IMR-90 (cell line): ENCODE measurements around the gene CLEC4G. TPM values are rescaled to one million over a fixed set of nuclear protein-coding genes. Genes with fewer than 3 reads are reported as not detected.

Source experiments
- ATAC-seq: fragments of 200-7000 bp; cut with Tn5 transposase; 2 replicates; pipeline ENCODE4 v1.9.1; 2020; ENCODE audit warnings: low read depth, mild to moderate bottlenecking, moderate library complexity
- BruUV-seq: library from RNA; stranded (reverse); fragments of 400-500 nt; replicated peaks from 2 replicates; lab custom pipeline; 2021; lab: Mats Ljungman, UMichigan
- CTCF ChIA-PET: fragments of 300-600 bp; formaldehyde crosslinking; extraction: SDS; loops from one replicate; lab custom pipeline; 2021; ENCODE audit warnings: antibody characterized with exemption; lab: Yijun Ruan, JAX
- POLR2A ChIA-PET: fragments of 300-600 bp; sonication (Branson Sonifier 250); formaldehyde crosslinking; loops from one replicate; lab custom pipeline; 2022; ENCODE audit warnings: antibody characterized with exemption; ENCODE audit not compliant: unreplicated experiment; lab: Charles Lee
- DNase-seq: peaks from one replicate; pipeline ENCODE4 v3.0.0; 2013
- H2AFZ ChIP-seq: replicated peaks from 2 replicates; pipeline ENCODE3; 2013; ENCODE audit warnings: low read length, mild to moderate bottlenecking; ENCODE audit not compliant: poor library complexity
- H2AK5ac ChIP-seq: 2 replicates; pipeline ENCODE4 v1.6.1; 2013; ENCODE audit warnings: low read depth, low read length, inconsistent platforms
- H2AK9ac ChIP-seq: replicated peaks from 2 replicates; pipeline ENCODE3; 2013; ENCODE audit warnings: mild to moderate bottlenecking, low read depth, low read length, moderate library complexity; ENCODE audit not compliant: poor library complexity
- H2BK120ac ChIP-seq: 2 replicates; pipeline ENCODE4 v1.6.1; 2013; ENCODE audit warnings: low read depth, low read length, inconsistent platforms
- H2BK15ac ChIP-seq: 3 replicates; pipeline ENCODE4 v1.6.1; 2013; ENCODE audit warnings: low read depth, low read length, inconsistent platforms
- H2BK20ac ChIP-seq: 2 replicates; pipeline ENCODE4 v1.6.1; 2013; ENCODE audit warnings: low read depth, mild to moderate bottlenecking, inconsistent platforms, low read length, moderate library complexity
- H2BK5ac ChIP-seq: 2 replicates; pipeline ENCODE4 v1.6.1; 2013; ENCODE audit warnings: mild to moderate bottlenecking, low read depth, low read length, inconsistent platforms; ENCODE audit not compliant: poor library complexity, severe bottlenecking
- H3K14ac ChIP-seq: replicated peaks from 2 replicates; pipeline ENCODE4 v1.6.1; 2013; ENCODE audit warnings: low read depth, low read length, inconsistent platforms
- H3K18ac ChIP-seq: 2 replicates; pipeline ENCODE4 v1.6.1; 2013; ENCODE audit warnings: low read depth, low read length, control low read depth
- H3K23ac ChIP-seq: 2 replicates; pipeline ENCODE4 v1.6.1; 2013; ENCODE audit warnings: low read depth, low read length, inconsistent platforms
- H3K27ac ChIP-seq: 2 replicates; pipeline ENCODE4 v1.5.1; 2013; ENCODE audit warnings: mild to moderate bottlenecking, control low read depth, low read length; ENCODE audit not compliant: insufficient read depth
- H3K27me3 ChIP-seq: 2 replicates; pipeline ENCODE4 v1.6.1; 2013; ENCODE audit warnings: low read length; ENCODE audit not compliant: control insufficient read depth, insufficient read depth
- H3K36me3 ChIP-seq: 2 replicates; pipeline ENCODE4 v1.6.1; 2013; ENCODE audit warnings: low read length, mixed read lengths; ENCODE audit not compliant: control insufficient read depth, insufficient read depth
- H3K4ac ChIP-seq: 2 replicates; pipeline ENCODE4 v1.6.1; 2013; ENCODE audit warnings: low read depth, low read length, inconsistent platforms
- H3K4me1 ChIP-seq: 2 replicates; pipeline ENCODE4 v1.6.1; 2013; ENCODE audit warnings: low read length, mixed read lengths; ENCODE audit not compliant: control insufficient read depth, insufficient read depth
- H3K4me2 ChIP-seq: 2 replicates; pipeline ENCODE4 v1.6.1; 2013; ENCODE audit warnings: low read depth, mild to moderate bottlenecking, control low read depth, low read length, moderate library complexity
- H3K4me3 ChIP-seq: 2 replicates; pipeline ENCODE4 v1.5.1; 2013; ENCODE audit warnings: low read depth, mild to moderate bottlenecking, control low read depth, low read length, moderate library complexity; ENCODE audit not compliant: insufficient read depth
- H3K56ac ChIP-seq: 2 replicates; pipeline ENCODE4 v1.6.1; 2013; ENCODE audit warnings: low read length, inconsistent platforms; ENCODE audit not compliant: insufficient read depth; ENCODE audit errors: extremely low read depth
- H3K79me1 ChIP-seq, 2 experiments: 2 replicates each; pipeline ENCODE4 v1.6.1; 2013; ENCODE audit warnings: low read length in 2 of 2, inconsistent platforms in 1 of 2, low read depth in 1 of 2
- H3K9ac ChIP-seq: 2 replicates; pipeline ENCODE4 v1.6.1; 2013; ENCODE audit warnings: low read depth, low read length, control low read depth
- H3K9me1 ChIP-seq: 2 replicates; pipeline ENCODE4 v1.6.1; 2013; ENCODE audit warnings: low read length, inconsistent platforms; ENCODE audit not compliant: insufficient read depth
- H3K9me3 ChIP-seq: 2 replicates; pipeline ENCODE4 v1.6.1; 2013; ENCODE audit warnings: low read length; ENCODE audit not compliant: control insufficient read depth, insufficient read depth
- H4K20me1 ChIP-seq: 2 replicates; pipeline ENCODE4 v1.6.1; 2013; ENCODE audit warnings: low read length, inconsistent platforms; ENCODE audit not compliant: insufficient read depth
- H4K5ac ChIP-seq: 2 replicates; pipeline ENCODE4 v1.6.1; 2013; ENCODE audit warnings: mild to moderate bottlenecking, low read depth, low read length, control low read depth
- H4K8ac ChIP-seq, 2 experiments: 2 replicates each; pipeline ENCODE4 v1.6.1; 2013; ENCODE audit warnings: low read depth in 2 of 2, low read length in 2 of 2, control low read depth in 1 of 2, inconsistent platforms in 1 of 2
- H4K91ac ChIP-seq: 2 replicates; pipeline ENCODE4 v1.6.1; 2013; ENCODE audit warnings: low read depth, low read length, inconsistent platforms; ENCODE audit not compliant: insufficient read depth
- BHLHE40 ChIP-seq: fragments of 150-350 bp; IDR thresholded peaks from 2 replicates; pipeline ENCODE4 v1.6.1; 2016; ENCODE audit warnings: mild to moderate bottlenecking, low read depth, low read length
- CEBPB ChIP-seq: IDR thresholded peaks from 2 replicates; pipeline ENCODE4 v1.6.1; 2012; ENCODE audit warnings: low read depth, low read length, improper control_type of control experiment
- CHD1 ChIP-seq: IDR thresholded peaks from 2 replicates; pipeline ENCODE4 v1.6.1; 2012; ENCODE audit warnings: low read depth, low read length, improper control_type of control experiment
- CTCF ChIP-seq: conservative IDR thresholded peaks from 2 replicates; pipeline ENCODE4 v1.5.1; 2012; ENCODE audit warnings: mild to moderate bottlenecking, low read depth, low read length, improper control_type of control experiment
- FOS ChIP-seq: fragments of 150-350 bp; IDR thresholded peaks from 2 replicates; pipeline ENCODE4 v1.6.1; 2016; ENCODE audit warnings: low read depth, low read length
- MAZ ChIP-seq: IDR thresholded peaks from 2 replicates; pipeline ENCODE4 v1.6.1; 2012; ENCODE audit warnings: low read depth, mild to moderate bottlenecking, low read length, improper control_type of control experiment, moderate library complexity, borderline replicate concordance
- MXI1 ChIP-seq: IDR thresholded peaks from 2 replicates; pipeline ENCODE4 v1.6.1; 2012; ENCODE audit warnings: low read depth, mild to moderate bottlenecking, low read length, moderate library complexity, borderline replicate concordance
- NFE2L2 ChIP-seq: fragments of 150-350 bp; IDR thresholded peaks from 2 replicates; pipeline ENCODE4 v1.6.1; 2016; ENCODE audit warnings: low read depth, mild to moderate bottlenecking, low read length
- POLR2A ChIP-seq: IDR thresholded peaks from 2 replicates; pipeline ENCODE4 v1.6.1; 2012; ENCODE audit warnings: mild to moderate bottlenecking, low read depth, low read length
- RAD21 ChIP-seq: IDR thresholded peaks from 2 replicates; pipeline ENCODE4 v1.6.1; 2012; ENCODE audit warnings: low read length, improper control_type of control experiment
- RFX5 ChIP-seq: IDR thresholded peaks from 2 replicates; pipeline ENCODE4 v1.8.0; 2012; ENCODE audit warnings: low read depth, mild to moderate bottlenecking, low read length, moderate library complexity
- USF2 ChIP-seq: fragments of 150-350 bp; IDR thresholded peaks from 2 replicates; pipeline ENCODE4 v1.6.1; 2017; ENCODE audit warnings: mild to moderate bottlenecking, antibody characterized with exemption, low read length, low read depth
- WGBS, 2 experiments: methylation state at CpG; one replicate each; pipeline versions ENCODE4 v1.1.5 to v1.1.7; 2013; ENCODE audit warnings: missing lambda C conversion rate in 2 of 2; ENCODE audit not compliant: insufficient read length in 1 of 2; ENCODE audit errors: extremely low coverage in 2 of 2; 5-methylcytosine and 5-hydroxymethylcytosine counted together
- dilution Hi-C: fragments of 300-500 bp; cut with HindIII; formaldehyde crosslinking; loops from one replicate; pipeline ENCODE4 v1.14.3; 2018; ENCODE audit warnings: low sequenced_read_pairs; ENCODE audit not compliant: unreplicated experiment
- in situ Hi-C: fragments of 300-500 bp; cut with MboI; formaldehyde crosslinking; loops from 3 replicates; pipeline ENCODE4 v1.14.3; 2019; ENCODE audit warnings: low sequenced_read_pairs, inconsistent platforms, mixed read lengths
- intact Hi-C: fragments of 100-400 bp; cut with micrococcal nuclease; formaldehyde crosslinking; loops from 2 replicates; pipeline ENCODE4 v1.10.0; 2022
- polyA plus RNA-seq, 3 experiments: library from polyadenylated mRNA; depleted of rRNA; stranded (reverse); fragments of >200 nt; gene quantifications; 2 replicates each; pipeline ENCODE4 v1.2.3, GENCODE V29; 2012; ENCODE audit warnings: low replicate concordance in 1 of 3
- total RNA-seq: library from RNA; depleted of rRNA; stranded (reverse); fragments of >200 nt; gene quantifications from 2 replicates; pipeline ENCODE4 v1.2.3, GENCODE V29; 2012

The CLEC4G gene
- total and polyA plus RNA-seq, 2 of the 4 experiments (the other 2 are of a cell fraction): not detected

GRCh38 chr19:7781157-7781556 lies 49.2 kb upstream of the CLEC4G start:
- in situ Hi-C loops: no loop called here
- POLR2A ChIA-PET: no interaction called here
- ATAC-seq: no peak

More at GRCh38 chr19:7781157-7781556, 49.2 kb upstream of the CLEC4G start:
- 47% methylated on average over 3 of the region's 12 CpGs; no CpG with 5 or more reads in 1 of the 2 experiments for WGBS, 2 experiments
- Histone ChIP-seq H3K56ac (no peak overlapping the region), H3K4ac (no peak overlapping the region), H3K9me3 (no peaks in the 10 kb centered on the region), H2BK120ac (no peak overlapping the region), H2BK15ac (no peak overlapping the region), H2AK5ac (no peak overlapping the region), H2AK9ac (no peak overlapping the region), H4K91ac (no peak overlapping the region), H3K9me1 (no peaks in the 10 kb centered on the region; the same call in 1 of the 2 replicates), H2BK5ac (no peak overlapping the region), H3K18ac (no peak overlapping the region), H3K14ac (no peak overlapping the region), H3K27ac (no peak overlapping the region), H3K79me1 (no peaks in the 10 kb centered on the region), H4K8ac (no peak overlapping the region), H3K27me3 (peaks cover 30% of the 10 kb centered on the region), H4K5ac (no peak overlapping the region), H4K20me1 (no peaks in the 10 kb centered on the region), H3K4me3 (no peak overlapping the region), H3K9ac (no peak overlapping the region), H3K23ac (no peak overlapping the region), H3K4me2 (no peak overlapping the region), H3K36me3 (no peaks in the 10 kb centered on the region), H2AFZ (no peak overlapping the region), H3K4me1 (no peaks in the 10 kb centered on the region), H2BK20ac (no peak overlapping the region)
- TF ChIP-seq NFE2L2 (no peak), RAD21 (no peak), USF2 (no peak), RFX5 (no peak), CEBPB (no peak), MAZ (no peak), CHD1 (no peak), CTCF (no peak), BHLHE40 (no peak), POLR2A (no peak), MXI1 (no peak), FOS (no peak)
- no peak for DNase-seq
- CTCF ChIA-PET: no interaction called here
- dilution Hi-C loops (no loop called here), intact Hi-C loops (no loop called here)
- BruUV-seq: no TSS peak
